ENCODE measurements around the gene GUCY2D.
A peak's percentile ranks its signal among the peaks of the same experiment; 100 is the strongest.

GUCY2D gene

GRCh38 chr17:7992516-7992915 lies 9.9 kb upstream of the GUCY2D start:
- H3K9me3 ChIP-seq (ENCODE audit: control extremely low read depth in 1 of 5, control insufficient read depth in 4 of 5, insufficient read depth in 2 of 5, low read depth in 1 of 5, low read length in 4 of 5): no peaks in the 10 kb centered on the region
- H3K27ac ChIP-seq (ENCODE audit: insufficient read depth in 1 of 2, low read depth in 1 of 2, low read length in 2 of 2, poor library complexity in 1 of 2, severe bottlenecking in 2 of 2): no peak overlapping the region
- 100% methylated on average over 2 of the region's 2 CpGs for WGBS (ENCODE audit: insufficient coverage)
- H3K4me1 ChIP-seq (ENCODE audit: control extremely low read depth in 1 of 4, control insufficient read depth in 4 of 4, insufficient read depth in 4 of 4, low read length in 3 of 4): peaks cover 4 to 35% (median 24%) of the 10 kb centered on the region in 4 experiments
- POLR2A ChIA-PET: no interaction called here
- H3K27me3 ChIP-seq (replicated peaks in 2 of 5; ENCODE audit: control insufficient read depth in 4 of 5, insufficient read depth in 5 of 5, low read length in 4 of 5): no peaks in the 10 kb centered on the region
- CTCF ChIA-PET: interaction anchor here (0.8 to 17.3 kb wide), 16 partner anchors 9 to 167 kb away, joined by 3 to 209 read pairs (median 4); partner anchors contain the start of genes CNTROB, RNF227 and TRAPPC1
- H3K36me3 ChIP-seq (ENCODE audit: control insufficient read depth in 4 of 4, insufficient read depth in 4 of 4, low read length in 3 of 4): no peaks in the 10 kb centered on the region
- no peak overlapping the region for H3K4me3 ChIP-seq (ENCODE audit: control insufficient read depth in 1 of 7, extremely low read depth in 1 of 7, insufficient read depth in 4 of 7, low read depth in 2 of 7, low read length in 6 of 7)
- no peak for DNase-seq

- H3K9me3 ChIP-seq (ENCODE audit: control extremely low read depth in 1 of 5, control insufficient read depth in 4 of 5, insufficient read depth in 2 of 5, low read depth in 1 of 5, low read length in 4 of 5): no peaks in the 10 kb centered on the region
- DNase-seq: peak in 2 of 3 donors; percentile 77 to 86
- WGBS (ENCODE audit: insufficient coverage): 67% methylated on average over 2 of the region's 3 CpGs
- POLR2A ChIA-PET: interaction anchor here (1.4 kb wide), 1 partner anchor 48 kb away, joined by 4 read pairs; no protein-coding TSS in a partner anchor
- no peaks in the 10 kb centered on the region for H3K27me3 ChIP-seq (replicated peaks in 2 of 5; ENCODE audit: control insufficient read depth in 4 of 5, insufficient read depth in 5 of 5, low read length in 4 of 5)
- H3K4me3 ChIP-seq (ENCODE audit: control insufficient read depth in 1 of 7, extremely low read depth in 1 of 7, insufficient read depth in 4 of 7, low read depth in 2 of 7, low read length in 6 of 7): no peak overlapping the region
- H3K36me3 ChIP-seq (ENCODE audit: control insufficient read depth in 4 of 4, insufficient read depth in 4 of 4, low read length in 3 of 4): no peaks in the 10 kb centered on the region
- H3K4me1 ChIP-seq (ENCODE audit: control extremely low read depth in 1 of 4, control insufficient read depth in 4 of 4, insufficient read depth in 4 of 4, low read length in 3 of 4): peaks cover 4 to 35% (median 25%) of the 10 kb centered on the region in 4 experiments
- no peak overlapping the region for H3K27ac ChIP-seq (ENCODE audit: insufficient read depth in 1 of 2, low read depth in 1 of 2, low read length in 2 of 2, poor library complexity in 1 of 2, severe bottlenecking in 2 of 2)
- CTCF ChIA-PET: interaction anchor here (0.8 to 17.3 kb wide), 13 partner anchors 17 to 168 kb away, joined by 3 to 209 read pairs (median 4); partner anchors contain the start of genes CNTROB, RNF227 and TRAPPC1
Measured at GRCh38 chr17:7992924-7993323, 9.5 kb upstream of the GUCY2D start.

- 96% methylated on average over 26 of the region's 27 CpGs for WGBS (ENCODE audit: insufficient coverage)
- POLR2A ChIA-PET: interaction anchor here (1.4 kb wide), 1 partner anchor 47 kb away, joined by 4 read pairs; no protein-coding TSS in a partner anchor
Measured at GRCh38 chr17:7993972-7994589, 8.3 kb upstream of the GUCY2D start.

GRCh38 chr17:7995724-7996123 lies 6.7 kb upstream of the GUCY2D start:
- Histone ChIP-seq H3K9me3 (ENCODE audit: control extremely low read depth in 1 of 5, control insufficient read depth in 4 of 5, insufficient read depth in 2 of 5, low read depth in 1 of 5, low read length in 4 of 5) (no peaks in the 10 kb centered on the region), H3K4me3 (ENCODE audit: control insufficient read depth in 1 of 7, extremely low read depth in 1 of 7, insufficient read depth in 4 of 7, low read depth in 2 of 7, low read length in 6 of 7) (no peak overlapping the region), H3K27ac (ENCODE audit: insufficient read depth in 1 of 2, low read depth in 1 of 2, low read length in 2 of 2, poor library complexity in 1 of 2, severe bottlenecking in 2 of 2) (no peak overlapping the region), H3K36me3 (ENCODE audit: control insufficient read depth in 4 of 4, insufficient read depth in 4 of 4, low read length in 3 of 4) (no peaks in the 10 kb centered on the region), H3K27me3 (replicated peaks in 2 of 5; ENCODE audit: control insufficient read depth in 4 of 5, insufficient read depth in 5 of 5, low read length in 4 of 5) (no peaks in the 10 kb centered on the region), H3K4me1 (ENCODE audit: control extremely low read depth in 1 of 4, control insufficient read depth in 4 of 4, insufficient read depth in 4 of 4, low read length in 3 of 4) (peaks cover 4 to 20% (median 13%) of the 10 kb centered on the region in 4 experiments)
- WGBS (ENCODE audit: insufficient coverage): 100% methylated on average over 2 of the region's 2 CpGs
- ChIA-PET POLR2A (no interaction called here), CTCF (interaction anchor here (0.8 to 2.1 kb wide), 3 partner anchors 9 to 79 kb away, joined by 3 to 6 read pairs (median 3); no protein-coding TSS in a partner anchor)
- DNase-seq: no peak

More at GRCh38 chr17:7993972-7994589, 8.3 kb upstream of the GUCY2D start:
- Histone ChIP-seq H3K27me3 (replicated peaks in 2 of 5; ENCODE audit: control insufficient read depth in 4 of 5, insufficient read depth in 5 of 5, low read length in 4 of 5) (no peaks in the 10 kb centered on the region), H3K36me3 (ENCODE audit: control insufficient read depth in 4 of 4, insufficient read depth in 4 of 4, low read length in 3 of 4) (no peaks in the 10 kb centered on the region), H3K27ac (ENCODE audit: insufficient read depth in 1 of 2, low read depth in 1 of 2, low read length in 2 of 2, poor library complexity in 1 of 2, severe bottlenecking in 2 of 2) (no peak overlapping the region), H3K4me3 (ENCODE audit: control insufficient read depth in 1 of 7, extremely low read depth in 1 of 7, insufficient read depth in 4 of 7, low read depth in 2 of 7, low read length in 6 of 7) (no peak overlapping the region), H3K9me3 (ENCODE audit: control extremely low read depth in 1 of 5, control insufficient read depth in 4 of 5, insufficient read depth in 2 of 5, low read depth in 1 of 5, low read length in 4 of 5) (no peaks in the 10 kb centered on the region), H3K4me1 (ENCODE audit: control extremely low read depth in 1 of 4, control insufficient read depth in 4 of 4, insufficient read depth in 4 of 4, low read length in 3 of 4) (peaks cover 4 to 32% (median 23%) of the 10 kb centered on the region in 4 experiments)
- CTCF ChIA-PET: interaction anchor here (1.2 to 17.3 kb wide), 4 partner anchors 62 to 77 kb away, joined by 3 to 209 read pairs (median 8); partner anchors contain the start of genes CNTROB, RNF227 and TRAPPC1
- DNase-seq: no peak

GRCh38 chr17:7997186-7997585 lies 5.2 kb upstream of the GUCY2D start:
- DNase-seq: peak; percentile 57 to 83 (median 81)
- Histone ChIP-seq H3K36me3 (ENCODE audit: control insufficient read depth in 4 of 4, insufficient read depth in 4 of 4, low read length in 3 of 4) (no peaks in the 10 kb centered on the region), H3K27ac (ENCODE audit: insufficient read depth in 1 of 2, low read depth in 1 of 2, low read length in 2 of 2, poor library complexity in 1 of 2, severe bottlenecking in 2 of 2) (no peak overlapping the region), H3K9me3 (ENCODE audit: control extremely low read depth in 1 of 5, control insufficient read depth in 4 of 5, insufficient read depth in 2 of 5, low read depth in 1 of 5, low read length in 4 of 5) (no peaks in the 10 kb centered on the region), H3K4me3 (ENCODE audit: control insufficient read depth in 1 of 7, extremely low read depth in 1 of 7, insufficient read depth in 4 of 7, low read depth in 2 of 7, low read length in 6 of 7) (peak overlapping the region in 1 of 7 experiments; percentile 30), H3K4me1 (ENCODE audit: control extremely low read depth in 1 of 4, control insufficient read depth in 4 of 4, insufficient read depth in 4 of 4, low read length in 3 of 4) (peaks cover 4 to 20% (median 15%) of the 10 kb centered on the region in 4 experiments), H3K27me3 (replicated peaks in 2 of 5; ENCODE audit: control insufficient read depth in 4 of 5, insufficient read depth in 5 of 5, low read length in 4 of 5) (no peaks in the 10 kb centered on the region)
- ChIA-PET POLR2A (interaction anchor here (1.0 kb wide), 1 partner anchor 127 kb away, joined by 3 read pairs; no protein-coding TSS in a partner anchor), CTCF (interaction anchor here (1.0 to 3.5 kb wide), 15 partner anchors 9 to 98 kb away, joined by 3 to 32 read pairs (median 5); no protein-coding TSS in a partner anchor)
- 16% methylated on average over 5 of the region's 5 CpGs for WGBS (ENCODE audit: insufficient coverage)

- POLR2A ChIA-PET: interaction anchor here (1.0 to 1.1 kb wide), 2 partner anchors 13 to 15 kb away, joined by 4 to 5 read pairs; no protein-coding TSS in a partner anchor
- CTCF ChIA-PET: interaction anchor here (0.6 to 2.3 kb wide), 9 partner anchors 8 to 86 kb away, joined by 3 to 26 read pairs (median 5); partner anchors contain the start of gene RNF227
- WGBS (ENCODE audit: insufficient coverage): 42% methylated on average over 78 of the region's 92 CpGs
Measured at GRCh38 chr17:8002721-8003593, 542 bp downstream of the GUCY2D start.

More at GRCh38 chr17:8002721-8003593, 542 bp downstream of the GUCY2D start:
- Histone ChIP-seq H3K4me1 (ENCODE audit: control extremely low read depth in 1 of 4, control insufficient read depth in 4 of 4, insufficient read depth in 4 of 4, low read length in 3 of 4) (peaks cover 0 to 17% (median 15%) of the 10 kb centered on the region in 4 experiments), H3K36me3 (ENCODE audit: control insufficient read depth in 4 of 4, insufficient read depth in 4 of 4, low read length in 3 of 4) (no peaks in the 10 kb centered on the region), H3K4me3 (ENCODE audit: control insufficient read depth in 1 of 7, extremely low read depth in 1 of 7, insufficient read depth in 4 of 7, low read depth in 2 of 7, low read length in 6 of 7) (peak overlapping the region; percentile 31 to 72 (median 67)), H3K27ac (ENCODE audit: insufficient read depth in 1 of 2, low read depth in 1 of 2, low read length in 2 of 2, poor library complexity in 1 of 2, severe bottlenecking in 2 of 2) (no peak overlapping the region), H3K9me3 (ENCODE audit: control extremely low read depth in 1 of 5, control insufficient read depth in 4 of 5, insufficient read depth in 2 of 5, low read depth in 1 of 5, low read length in 4 of 5) (no peaks in the 10 kb centered on the region), H3K27me3 (replicated peaks in 2 of 5; ENCODE audit: control insufficient read depth in 4 of 5, insufficient read depth in 5 of 5, low read length in 4 of 5) (peaks cover 0 to 6% (median 0%) of the 10 kb centered on the region in 5 experiments)
- peak in 2 of 3 donors; percentile 32 to 34 for DNase-seq

All from common myeloid progenitor, CD34-positive (primary cell).